Smooth muscle cell (in vitro differentiated cells): ENCODE results near the gene SLC25A13. TPM values are rescaled to one million over a fixed set of nuclear protein-coding genes. Genes with fewer than 3 reads are reported as not detected.
A peak's percentile ranks its signal among the peaks of the same experiment; 100 is the strongest.

Experiments
- DNase-seq: peaks from one replicate; lab custom pipeline; 2025; ENCODE audit not compliant: unreplicated experiment; lab: John Stamatoyannopoulos, UW
- H2AFZ ChIP-seq: fragments of 200-600 bp; sonication (generic); 2 replicates; pipeline ENCODE4 v1.6.0; 2016; ENCODE audit warnings: antibody characterized with exemption, low read depth, mild to moderate bottlenecking
- H3F3A ChIP-seq: fragments of 200-600 bp; sonication (generic); 2 replicates; pipeline ENCODE4 v1.6.0; 2017; ENCODE audit warnings: antibody characterized with exemption, low read depth
- H3K27ac ChIP-seq: fragments of 200-600 bp; sonication (generic); 2 replicates; pipeline ENCODE4 v1.5.1; 2016; ENCODE audit warnings: low read depth, mild to moderate bottlenecking
- H3K27me3 ChIP-seq: fragments of 200-600 bp; sonication (generic); 2 replicates; pipeline ENCODE4 v1.6.1; 2016; ENCODE audit warnings: low read depth, mild to moderate bottlenecking
- H3K36me3 ChIP-seq: fragments of 200-600 bp; sonication (generic); 2 replicates; pipeline ENCODE4 v1.5.1; 2016; ENCODE audit warnings: low read depth
- H3K4me1 ChIP-seq: fragments of 200-600 bp; sonication (generic); 2 replicates; pipeline ENCODE4 v1.5.1; 2016; ENCODE audit warnings: low read depth
- H3K4me2 ChIP-seq: fragments of 200-600 bp; sonication (generic); 2 replicates; pipeline ENCODE4 v1.6.0; 2016; ENCODE audit warnings: mild to moderate bottlenecking
- H3K4me3 ChIP-seq: fragments of 200-600 bp; sonication (generic); 2 replicates; pipeline ENCODE4 v1.5.1; 2016; ENCODE audit warnings: mild to moderate bottlenecking
- H3K79me2 ChIP-seq: fragments of 200-600 bp; sonication (generic); 2 replicates; pipeline ENCODE4 v1.6.0; 2016; ENCODE audit warnings: low read depth, mild to moderate bottlenecking
- H3K9ac ChIP-seq: fragments of 200-600 bp; sonication (generic); 2 replicates; pipeline ENCODE4 v1.6.0; 2016; ENCODE audit warnings: low read depth
- H3K9me3 ChIP-seq: fragments of 200-600 bp; sonication (generic); replicated peaks from 2 replicates; pipeline ENCODE4 v1.5.1; 2016; ENCODE audit warnings: low read depth
- H4K20me1 ChIP-seq: fragments of 200-600 bp; sonication (generic); 2 replicates; pipeline ENCODE4 v1.6.0; 2016; ENCODE audit warnings: low read depth
- WGBS: methylation state at CpG from one replicate; pipeline ENCODE4 v1.1.7; 2016; ENCODE audit warnings: low lambda C conversion rate; 5-methylcytosine and 5-hydroxymethylcytosine counted together
- polyA plus RNA-seq: library from polyadenylated mRNA; unstranded; fragments of >200 nt; fragmentation: Nextera tagmentation; extraction: Ambion mirVana; gene quantifications from 2 replicates; pipeline ENCODE4 v1.2.1, GENCODE V29; 2016
- total RNA-seq: library from RNA; depleted of rRNA; stranded (reverse); fragments of >200 nt; gene quantifications from 2 replicates; pipeline ENCODE4 v1.2.3, GENCODE V29; 2014
- TF ChIP-seq, protein P1 (sequence below): fragments of 200-600 bp; sonication (generic); IDR thresholded peaks from 2 replicates; pipeline ENCODE4 v1.5.1; 2017; ENCODE audit warnings: borderline replicate concordance, mild to moderate bottlenecking, antibody characterized with exemption; ENCODE audit not compliant: insufficient read depth, poor library complexity, severe bottlenecking

SLC25A13 gene
- total and polyA plus RNA-seq, 2 experiments from 2014 or later, result 28.0 to 48.2 TPM

DNA sequence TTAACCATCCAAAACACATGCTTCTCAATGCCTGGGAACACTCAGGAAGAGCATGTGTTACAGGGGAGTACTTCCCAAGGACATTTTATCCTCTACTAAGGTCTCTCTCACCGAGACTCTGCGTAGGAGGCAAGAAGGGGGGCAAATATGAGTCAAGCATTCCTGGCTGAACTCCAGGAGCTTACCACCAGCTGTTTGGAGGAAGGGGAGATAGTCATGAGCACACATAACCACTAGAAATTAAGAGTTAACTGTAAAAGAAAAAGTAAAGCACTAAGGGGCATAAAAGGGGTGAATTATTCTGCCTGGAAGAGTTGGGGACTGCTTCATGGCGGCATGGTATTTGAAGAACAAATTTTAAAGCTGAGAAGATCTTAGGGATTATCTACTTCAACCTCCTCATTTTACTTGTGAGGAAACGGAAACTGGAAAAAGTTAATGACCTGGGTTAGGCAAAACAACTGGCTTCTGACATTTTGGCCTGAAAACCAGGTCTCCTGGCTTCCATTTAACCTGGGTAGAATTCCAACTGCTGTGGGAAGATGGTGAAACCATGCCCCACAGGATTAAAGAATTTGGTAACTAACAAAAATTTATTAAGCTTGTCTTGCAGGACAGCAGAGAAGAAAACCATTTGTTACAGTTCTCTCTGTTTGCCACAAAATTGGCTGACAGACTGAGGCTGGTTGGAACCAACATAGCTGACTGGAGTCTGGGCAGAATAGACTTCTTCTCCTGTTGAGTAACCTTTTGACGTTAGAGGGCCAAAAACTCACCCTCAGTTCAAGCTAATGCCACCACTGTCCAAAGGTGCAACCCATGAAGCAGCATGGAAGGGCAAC lies 85.5 kb downstream of the SLC25A13 start:
- no peaks in the 10 kb centered on the region for H3K27me3 ChIP-seq
- H3K4me2 ChIP-seq, result peak overlapping the region; percentile 55
- DNase-seq, result no peak
- H3F3A ChIP-seq, result no peaks in the 10 kb centered on the region
- H3K9me3 ChIP-seq, result no peaks in the 10 kb centered on the region
- H4K20me1 ChIP-seq, result no peaks in the 10 kb centered on the region
- peak overlapping the region; percentile 83 for H3K27ac ChIP-seq
- no peaks in the 10 kb centered on the region for H3K36me3 ChIP-seq
- H3K4me1 ChIP-seq, result peaks cover 3% of the 10 kb centered on the region
- no peak overlapping the region for H2AFZ ChIP-seq
- peaks cover 10% of the 10 kb centered on the region for H3K79me2 ChIP-seq
- no peak overlapping the region for H3K9ac ChIP-seq
- WGBS, result 26% methylated on average over 5 of the region's 5 CpGs
- no peak overlapping the region for H3K4me3 ChIP-seq
- TF ChIP-seq, protein P1, sequence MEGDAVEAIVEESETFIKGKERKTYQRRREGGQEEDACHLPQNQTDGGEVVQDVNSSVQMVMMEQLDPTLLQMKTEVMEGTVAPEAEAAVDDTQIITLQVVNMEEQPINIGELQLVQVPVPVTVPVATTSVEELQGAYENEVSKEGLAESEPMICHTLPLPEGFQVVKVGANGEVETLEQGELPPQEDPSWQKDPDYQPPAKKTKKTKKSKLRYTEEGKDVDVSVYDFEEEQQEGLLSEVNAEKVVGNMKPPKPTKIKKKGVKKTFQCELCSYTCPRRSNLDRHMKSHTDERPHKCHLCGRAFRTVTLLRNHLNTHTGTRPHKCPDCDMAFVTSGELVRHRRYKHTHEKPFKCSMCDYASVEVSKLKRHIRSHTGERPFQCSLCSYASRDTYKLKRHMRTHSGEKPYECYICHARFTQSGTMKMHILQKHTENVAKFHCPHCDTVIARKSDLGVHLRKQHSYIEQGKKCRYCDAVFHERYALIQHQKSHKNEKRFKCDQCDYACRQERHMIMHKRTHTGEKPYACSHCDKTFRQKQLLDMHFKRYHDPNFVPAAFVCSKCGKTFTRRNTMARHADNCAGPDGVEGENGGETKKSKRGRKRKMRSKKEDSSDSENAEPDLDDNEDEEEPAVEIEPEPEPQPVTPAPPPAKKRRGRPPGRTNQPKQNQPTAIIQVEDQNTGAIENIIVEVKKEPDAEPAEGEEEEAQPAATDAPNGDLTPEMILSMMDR, result no peak

DNA sequence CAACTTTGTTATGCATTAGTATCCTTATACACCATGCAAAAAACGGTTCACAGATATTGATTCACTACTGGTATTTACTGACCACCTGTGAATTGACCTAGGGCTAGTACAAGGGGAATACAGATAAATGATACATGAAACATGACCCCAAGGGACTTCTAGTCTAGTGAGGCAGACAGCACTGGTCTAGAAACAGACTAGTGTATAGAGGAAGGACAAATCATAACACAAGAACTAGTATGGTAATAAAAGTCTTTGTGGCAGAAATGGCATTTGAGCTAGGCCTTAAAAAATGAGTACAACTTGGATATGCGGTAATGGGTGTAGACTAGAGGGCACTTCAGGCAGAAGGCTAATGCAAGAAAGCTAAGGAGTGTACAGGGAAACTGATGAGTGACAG lies 86.6 kb downstream of the SLC25A13 start:
- Histone ChIP-seq H3K36me3 (no peaks in the 10 kb centered on the region), H3K79me2 (peaks cover 12% of the 10 kb centered on the region), H2AFZ (no peak overlapping the region), H3K4me2 (peak overlapping the region; percentile 15), H3K27ac (peak overlapping the region; percentile 83), H3K9me3 (no peaks in the 10 kb centered on the region), H3K4me3 (no peak overlapping the region), H3K27me3 (no peaks in the 10 kb centered on the region), H4K20me1 (no peaks in the 10 kb centered on the region), H3K4me1 (peaks cover 3% of the 10 kb centered on the region), H3F3A (no peaks in the 10 kb centered on the region), H3K9ac (no peak overlapping the region)
- TF ChIP-seq, protein P1, result no peak
- 92% methylated on average over 2 of the region's 2 CpGs for WGBS
- DNase-seq, result no peak

DNA sequence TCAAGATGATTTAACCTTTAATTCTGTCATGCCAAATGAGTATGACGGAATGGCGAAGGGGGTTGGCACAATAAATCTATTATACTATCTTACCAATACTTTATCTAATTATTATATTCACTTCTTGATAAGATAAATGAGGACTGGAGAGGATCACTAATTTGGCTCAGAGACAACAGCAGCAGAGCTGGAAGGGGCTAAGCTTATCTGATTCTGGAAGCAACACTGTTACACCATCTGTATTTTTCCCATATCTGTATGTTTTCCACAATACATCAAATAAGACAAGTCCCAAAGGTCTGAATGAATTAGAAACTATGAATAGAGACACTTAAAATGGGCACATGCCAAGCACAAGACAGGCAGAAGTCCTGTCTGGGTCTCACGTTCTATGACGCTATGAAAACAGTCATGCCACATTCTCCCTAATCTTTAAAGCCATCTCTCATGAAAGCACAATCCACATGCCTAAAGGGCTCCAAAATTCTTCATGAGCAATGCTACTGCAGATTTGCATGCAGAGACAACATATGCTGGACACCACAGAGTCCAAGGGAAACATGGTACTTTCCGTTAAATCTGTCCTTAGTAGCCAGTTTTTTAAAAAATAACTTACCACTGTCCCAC lies 88.3 kb downstream of the SLC25A13 start:
- WGBS, result 88% methylated on average over 5 of the region's 5 CpGs
- H3K9ac ChIP-seq, result no peak overlapping the region
- H4K20me1 ChIP-seq, result no peaks in the 10 kb centered on the region
- peaks cover 12% of the 10 kb centered on the region for H3K79me2 ChIP-seq
- H3F3A ChIP-seq, result no peaks in the 10 kb centered on the region
- no peak overlapping the region for H2AFZ ChIP-seq
- no peak for DNase-seq
- no peaks in the 10 kb centered on the region for H3K36me3 ChIP-seq
- no peaks in the 10 kb centered on the region for H3K27me3 ChIP-seq
- H3K4me2 ChIP-seq, result no peak overlapping the region
- TF ChIP-seq, protein P1, result no peak
- H3K27ac ChIP-seq, result no peak overlapping the region
- H3K9me3 ChIP-seq, result no peaks in the 10 kb centered on the region
- H3K4me1 ChIP-seq, result peaks cover 2% of the 10 kb centered on the region
- H3K4me3 ChIP-seq, result no peak overlapping the region
